SH-SY5Y (cell line): ENCODE data around the gene OBP2B.

Experiments used
- GATA2 ChIP-seq: IDR thresholded peaks from 2 replicates; pipeline ENCODE4 v1.6.1; 2011; ENCODE audit warnings: mild to moderate bottlenecking, low read depth, low read length
- GATA3 ChIP-seq: IDR thresholded peaks from 2 replicates; pipeline ENCODE4 v1.6.1; 2011; ENCODE audit warnings: low read depth, mild to moderate bottlenecking, low read length, moderate library complexity

DNA sequence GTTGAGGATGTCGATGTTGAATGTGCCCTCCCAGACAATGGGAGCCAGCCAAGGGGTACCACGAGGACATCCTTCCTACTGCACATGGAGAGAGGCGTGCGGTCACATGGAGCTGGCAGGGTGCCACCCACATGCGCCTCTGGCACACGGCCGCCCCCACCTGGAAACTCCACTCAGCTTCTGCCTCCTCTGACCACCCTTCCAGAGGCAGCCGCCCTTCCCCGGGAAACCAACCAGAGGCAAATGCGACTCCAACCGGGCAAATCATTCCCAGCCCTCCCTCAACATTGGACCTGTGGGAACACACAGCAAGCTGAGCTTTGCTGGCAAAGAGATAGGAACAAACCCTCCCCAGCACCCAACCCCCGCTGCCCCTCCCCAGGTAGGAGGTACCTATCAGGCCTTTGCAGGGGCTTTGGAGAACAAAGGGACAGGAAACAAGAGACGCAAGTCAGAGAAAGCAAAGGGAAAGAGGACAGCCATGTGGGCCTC lies 48.5 kb upstream of the OBP2B start:
- TF ChIP-seq GATA2 (no peak), GATA3 (no peak)
